Left renal pelvis (tissue), 4 donors: ENCODE data around the gene F12. TPM values are rescaled to one million over a fixed set of nuclear protein-coding genes. Genes with fewer than 3 reads are reported as not detected.

Experiments used
- DNase-seq, 4 donors: peaks; one replicate each; pipeline ENCODE4 v3.0.0-alpha.2; 2013; ENCODE audit warnings: low read depth in 4 of 4, low spot score in 3 of 4
- polyA plus RNA-seq, 4 donors: library from polyadenylated mRNA; unstranded; fragments of 120-200 nt; gene quantifications; one replicate each; pipeline ENCODE4 v1.2.1, GENCODE V29; 2013; ENCODE audit not compliant: insufficient read length in 4 of 4

F12 gene
- polyA plus RNA-seq, 4 donors = 0.91 to 13.4 (median 5.8) TPM

DNA sequence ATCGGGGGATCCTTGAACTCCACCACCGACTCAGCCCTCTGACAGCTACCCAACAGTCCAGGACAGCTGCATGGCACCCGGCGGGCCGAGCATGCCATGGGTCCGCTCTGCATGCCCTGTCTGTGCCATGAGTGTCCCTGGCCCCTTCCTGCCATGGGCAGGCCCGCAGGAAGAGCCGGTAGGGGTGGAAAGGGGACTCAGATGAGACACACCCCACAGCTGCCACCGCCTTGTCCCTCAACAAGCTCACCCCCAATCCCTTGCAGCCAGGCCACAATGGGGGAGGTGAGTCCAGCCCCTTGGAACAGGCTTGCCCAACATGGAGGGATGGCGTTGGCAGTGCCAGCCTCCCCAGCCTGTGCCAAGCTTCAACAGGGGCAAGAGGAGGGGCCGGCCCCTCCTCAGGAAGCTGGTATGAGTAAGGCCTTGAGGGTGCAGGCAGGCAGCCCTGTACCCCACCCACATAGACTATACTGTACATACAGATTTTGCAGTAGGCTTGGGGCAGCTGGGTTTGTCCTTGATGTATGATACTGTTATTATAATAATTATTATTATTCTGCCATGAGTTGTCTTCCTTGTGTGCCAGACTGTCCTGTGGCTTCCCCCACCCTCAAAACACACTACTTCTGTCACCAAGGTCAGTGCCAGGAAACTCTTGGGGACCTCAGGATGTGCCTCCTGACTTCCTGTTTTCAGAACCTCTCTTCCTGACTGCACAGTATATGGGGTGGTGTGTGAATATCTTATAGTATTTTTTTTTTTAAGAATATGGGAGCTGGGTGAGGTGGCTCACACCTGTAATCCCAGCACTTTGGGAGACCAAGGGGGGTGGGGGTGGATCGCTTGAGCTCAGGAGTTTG, 37.1 kb downstream of the F12 start:
- no peak for DNase-seq

DNA sequence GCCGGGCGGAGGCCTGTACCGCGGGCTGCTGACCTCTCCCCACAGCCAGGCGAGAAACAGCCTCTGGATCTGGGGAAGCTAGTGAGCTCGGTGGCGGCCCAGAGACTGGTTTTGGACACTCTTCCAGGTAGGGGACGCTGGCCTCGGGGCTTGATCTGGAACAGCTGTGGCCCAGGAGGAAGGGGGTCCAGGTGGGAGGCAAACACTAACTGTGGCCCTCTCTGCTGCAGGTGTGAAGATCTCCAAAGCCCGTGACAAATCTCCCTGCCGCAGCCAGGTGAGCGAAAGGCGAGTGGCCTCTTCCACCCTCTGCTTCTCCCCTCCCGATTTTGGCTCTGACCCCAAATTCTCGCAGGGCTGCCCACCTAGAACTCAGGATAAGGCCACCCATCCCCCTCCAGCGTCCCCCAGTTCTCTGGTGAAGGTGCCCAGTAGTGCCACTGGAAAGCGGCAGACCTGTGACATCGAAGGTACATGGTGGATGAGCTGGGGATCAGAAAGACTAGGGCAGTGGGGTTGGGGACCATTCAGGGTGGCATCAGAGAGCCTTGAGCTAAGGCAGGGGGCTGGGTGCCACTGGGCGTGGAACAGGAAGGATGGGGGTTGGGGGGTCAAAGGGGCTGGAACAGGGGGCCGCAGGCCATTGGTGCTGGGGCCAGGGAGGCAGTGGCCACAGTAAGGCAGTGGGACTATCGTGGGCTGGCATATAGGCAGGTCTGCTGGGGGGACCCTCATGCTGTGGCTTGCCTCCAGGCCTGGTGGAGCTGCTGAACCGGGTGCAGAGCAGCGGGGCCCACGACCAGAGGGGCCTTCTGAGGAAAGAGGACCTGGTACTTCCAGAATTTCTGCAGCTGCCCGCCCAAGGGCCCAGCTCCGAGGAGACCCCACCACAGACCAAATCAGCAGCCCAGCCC, 38.0 kb downstream of the F12 start:
- no peak for DNase-seq

DNA sequence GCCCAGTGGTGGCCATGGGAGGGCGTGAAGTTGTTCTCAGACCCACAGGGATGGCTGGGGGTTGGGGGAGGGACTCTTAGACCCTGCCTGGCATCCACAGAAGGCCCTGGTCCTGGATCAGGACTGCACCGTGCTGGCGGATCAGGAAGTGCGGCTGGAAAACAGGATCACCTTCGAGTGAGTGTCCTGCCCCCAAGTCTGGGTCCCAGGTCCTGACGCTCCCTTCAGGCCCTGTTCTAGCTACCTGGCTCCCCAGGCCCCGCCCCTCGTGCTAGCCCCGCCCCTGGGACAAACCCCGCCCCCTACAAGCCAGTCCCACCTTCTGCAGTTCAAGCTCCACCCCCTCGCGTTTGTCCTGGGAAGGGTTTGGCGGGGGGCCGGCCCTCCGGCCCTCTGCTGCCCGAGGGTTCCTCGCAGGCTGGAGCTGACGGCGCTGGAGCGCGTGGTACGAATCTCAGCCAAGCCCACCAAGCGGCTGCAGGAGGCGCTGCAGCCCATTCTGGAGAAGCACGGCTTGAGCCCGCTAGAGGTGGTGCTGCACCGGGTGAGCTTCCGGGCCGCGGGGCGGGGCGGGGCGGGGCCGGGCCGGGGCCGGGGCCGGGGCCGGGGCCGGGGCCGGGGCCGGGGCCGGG, 38.8 kb downstream of the F12 start:
- peak in 2 of 4 donors; percentile 53 to 72 for DNase-seq

DNA sequence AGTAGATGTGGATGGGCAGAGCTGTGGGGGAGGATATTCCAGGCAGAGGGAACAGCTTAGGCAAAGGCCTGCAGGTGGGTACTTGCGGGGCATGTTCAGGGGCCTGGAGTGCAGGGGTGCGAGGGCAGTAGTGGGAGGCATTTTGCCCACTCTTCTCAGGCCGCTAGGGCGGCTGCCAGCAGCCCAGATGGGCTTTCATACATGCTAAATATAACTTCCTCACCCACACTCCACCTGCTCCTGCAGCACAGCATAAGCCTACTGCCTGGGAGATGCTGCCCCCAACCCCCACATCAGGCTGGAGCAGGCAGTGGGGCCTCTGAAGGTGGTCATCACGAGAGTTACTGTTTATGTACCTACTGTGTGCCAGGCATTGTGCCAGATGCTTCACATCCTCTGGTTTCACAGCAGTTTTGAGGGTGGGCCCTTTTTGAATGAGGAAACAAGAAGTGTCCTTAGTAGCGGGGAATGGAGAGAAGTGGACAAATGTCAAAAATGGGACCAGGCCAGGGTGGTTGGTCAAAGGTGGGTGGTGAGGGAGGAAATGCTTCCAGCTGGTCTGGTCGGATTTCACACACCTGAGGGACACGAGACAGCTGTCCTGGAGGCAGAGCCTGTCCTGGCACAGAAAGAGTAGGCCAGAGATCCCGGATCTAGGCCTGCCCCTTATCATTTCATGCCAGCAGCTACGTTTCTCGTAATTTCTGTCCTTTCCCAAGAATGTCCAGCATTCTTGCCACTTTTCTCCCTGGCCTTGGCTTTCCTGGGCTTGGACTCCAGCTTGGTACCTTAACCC, 39.5 kb downstream of the F12 start:
- no peak for DNase-seq

DNA sequence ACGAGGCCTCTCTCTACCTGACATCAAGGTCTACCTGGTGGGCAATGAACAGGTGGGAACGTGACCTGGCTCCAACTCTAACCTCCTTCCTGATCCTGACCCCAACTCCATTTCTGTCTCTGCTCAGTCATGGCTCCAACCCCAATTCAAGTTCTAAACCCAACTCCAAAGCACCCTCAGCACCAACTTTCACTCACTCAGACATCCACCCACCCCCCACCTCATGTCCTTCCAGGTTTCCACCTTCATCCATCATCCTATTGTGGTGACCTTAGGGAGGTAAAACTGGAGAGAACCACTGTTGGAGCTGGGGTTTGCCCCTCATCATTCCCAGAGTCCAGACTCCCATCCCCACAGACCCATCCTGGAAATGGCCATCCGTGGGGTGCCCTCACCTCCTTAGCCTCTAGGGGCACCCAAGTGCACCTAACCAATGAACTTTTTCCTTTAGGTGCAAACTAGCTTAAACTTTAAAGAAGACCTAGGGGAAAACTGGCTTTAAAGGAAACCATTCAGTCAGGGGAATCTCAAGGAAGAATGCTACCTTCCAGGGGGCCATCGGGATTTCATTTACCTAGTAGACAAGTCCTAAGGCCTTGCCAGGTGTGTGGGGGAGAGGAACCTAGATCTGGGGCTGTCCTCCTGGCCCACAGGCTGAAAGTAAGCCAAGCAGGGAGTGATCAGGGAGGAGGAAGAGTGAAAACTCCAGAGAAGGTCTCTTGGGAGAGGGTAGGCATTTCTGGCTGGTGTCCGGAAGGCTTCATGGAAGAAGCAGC, 40.3 kb downstream of the F12 start:
- DNase-seq = no peak

DNA sequence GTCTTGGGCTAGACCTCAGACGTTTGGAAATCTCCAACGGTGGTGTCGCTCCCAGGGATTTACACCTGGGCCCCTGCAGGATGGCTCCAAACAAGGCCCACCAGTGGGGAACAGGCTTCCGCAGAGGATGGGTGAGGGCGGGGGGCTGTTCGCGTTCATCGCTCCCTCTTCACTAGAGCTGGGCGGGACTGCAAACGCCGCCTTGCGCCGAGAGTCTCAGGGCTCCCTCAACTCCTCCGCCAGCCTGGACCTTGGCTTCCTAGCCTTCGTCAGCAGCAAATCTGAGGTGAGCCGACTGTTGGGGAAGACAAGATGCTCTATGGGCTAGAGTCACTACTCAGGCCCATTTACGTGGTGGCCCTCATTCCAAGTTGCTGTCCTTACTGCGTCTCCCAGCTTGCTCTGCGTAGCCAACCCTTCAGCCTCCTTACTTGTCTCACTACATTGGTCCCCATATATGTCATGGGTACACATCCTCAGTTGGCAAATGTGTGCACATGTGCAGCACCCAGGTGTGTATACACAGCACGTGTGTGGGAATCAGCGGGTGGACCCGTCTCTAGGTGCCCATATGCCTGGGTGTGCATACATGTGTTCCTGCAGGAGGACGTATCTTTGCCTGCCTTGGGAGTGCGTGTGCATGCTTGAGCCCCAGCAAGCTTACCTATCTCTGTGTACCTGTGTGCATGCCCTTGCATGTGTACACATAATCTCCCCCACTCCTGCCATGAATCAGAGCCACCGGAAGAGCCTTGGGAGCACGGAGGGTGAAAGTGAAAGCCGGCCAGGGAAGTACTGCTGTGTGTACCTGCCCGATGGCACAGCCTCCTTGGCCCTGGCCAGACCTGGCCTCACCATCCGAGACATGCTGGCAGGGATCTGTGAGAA, 41.1 kb downstream of the F12 start:
- no peak for DNase-seq

DNA sequence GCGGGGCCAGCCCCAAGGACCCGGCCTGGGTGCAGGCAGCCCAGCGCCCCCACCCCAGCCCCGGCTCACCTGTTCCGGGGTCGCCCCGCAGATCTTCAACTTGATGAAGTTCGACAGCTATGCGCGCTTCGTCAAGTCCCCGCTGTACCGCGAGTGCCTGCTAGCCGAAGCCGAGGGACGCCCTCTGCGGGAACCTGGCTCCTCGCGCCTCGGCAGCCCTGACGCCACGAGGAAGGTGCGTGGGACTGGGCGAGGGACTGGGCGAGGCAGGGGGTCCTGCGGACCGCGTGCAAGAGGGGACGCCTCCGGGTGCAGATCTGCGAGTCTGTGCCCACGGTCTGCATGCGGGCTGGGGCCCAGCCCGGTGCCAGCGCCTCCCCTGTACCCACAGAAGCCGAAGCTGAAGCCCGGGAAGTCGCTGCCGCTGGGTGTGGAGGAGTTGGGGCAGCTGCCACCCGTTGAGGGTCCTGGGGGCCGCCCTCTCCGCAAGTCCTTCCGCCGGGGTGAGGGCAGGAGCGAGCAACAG, 42.0 kb downstream of the F12 start:
- DNase-seq = no peak

DNA sequence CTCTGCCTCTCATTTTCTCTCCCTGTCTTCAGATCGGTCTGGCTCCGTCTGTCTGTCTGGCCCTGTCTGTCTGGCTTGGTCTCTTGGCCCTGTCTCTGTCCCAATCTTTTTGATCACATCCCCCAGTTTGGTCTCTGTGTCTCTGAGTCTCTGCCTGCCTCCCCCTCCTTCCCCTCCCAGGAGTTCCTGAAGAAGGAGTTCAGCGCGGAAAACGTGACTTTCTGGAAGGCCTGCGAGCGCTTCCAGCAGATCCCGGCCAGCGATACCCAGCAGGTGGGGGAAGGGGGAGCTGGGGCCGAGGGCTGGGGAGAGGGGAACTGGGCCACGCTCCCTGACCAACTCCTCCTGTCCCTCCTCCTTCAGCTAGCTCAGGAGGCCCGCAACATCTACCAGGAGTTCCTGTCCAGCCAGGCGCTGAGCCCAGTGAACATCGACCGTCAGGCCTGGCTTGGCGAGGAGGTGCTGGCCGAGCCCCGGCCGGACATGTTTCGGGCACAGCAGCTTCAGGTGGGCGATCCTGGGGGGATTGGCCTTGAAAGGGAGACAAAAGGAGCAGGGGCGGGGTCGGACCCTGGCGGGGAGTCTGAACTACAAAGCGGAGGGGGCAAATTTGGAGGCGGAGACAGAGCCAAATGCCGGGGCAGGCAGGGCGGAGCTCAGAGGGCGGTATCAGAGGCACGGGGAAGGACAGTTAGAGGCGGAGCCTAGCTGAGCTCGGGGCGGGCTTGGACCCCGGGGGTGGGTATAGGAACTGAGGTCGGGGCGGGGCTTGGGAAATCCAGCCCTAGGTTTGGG, 42.6 kb downstream of the F12 start:
- DNase-seq = peak; percentile 77 to 84 (median 80)

DNA sequence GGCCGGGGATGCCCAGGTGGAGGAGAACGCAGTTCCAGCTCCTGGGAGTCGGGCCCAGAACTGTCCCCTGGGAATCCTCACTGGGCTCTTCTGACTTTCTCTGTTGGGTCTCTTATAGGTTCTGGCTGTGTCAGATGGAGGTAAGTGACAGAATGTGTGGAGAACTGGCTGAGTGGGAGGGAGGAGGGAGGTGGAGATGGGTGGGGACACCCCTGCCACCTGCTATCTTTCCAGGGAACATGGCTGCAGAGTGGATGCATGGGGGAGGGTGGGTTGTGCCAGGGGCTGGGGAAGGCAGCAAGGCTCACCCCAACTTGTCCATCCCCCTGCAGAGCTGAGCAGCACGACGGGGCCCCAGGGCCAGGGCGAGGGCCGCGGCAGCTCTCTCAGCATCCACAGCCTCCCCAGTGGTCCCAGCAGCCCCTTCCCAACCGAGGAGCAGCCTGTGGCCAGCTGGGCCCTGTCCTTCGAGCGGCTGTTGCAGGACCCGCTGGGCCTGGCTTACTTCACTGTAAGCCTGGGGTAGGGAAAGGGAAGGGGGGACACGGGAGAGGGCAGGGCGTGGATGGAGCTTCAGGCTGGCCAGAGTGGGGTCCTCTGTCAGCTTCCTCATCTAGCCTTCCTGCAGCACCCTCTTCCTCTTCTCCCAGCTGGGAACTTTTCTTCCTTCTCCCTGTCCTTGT, 43.4 kb downstream of the F12 start:
- no peak for DNase-seq

DNA sequence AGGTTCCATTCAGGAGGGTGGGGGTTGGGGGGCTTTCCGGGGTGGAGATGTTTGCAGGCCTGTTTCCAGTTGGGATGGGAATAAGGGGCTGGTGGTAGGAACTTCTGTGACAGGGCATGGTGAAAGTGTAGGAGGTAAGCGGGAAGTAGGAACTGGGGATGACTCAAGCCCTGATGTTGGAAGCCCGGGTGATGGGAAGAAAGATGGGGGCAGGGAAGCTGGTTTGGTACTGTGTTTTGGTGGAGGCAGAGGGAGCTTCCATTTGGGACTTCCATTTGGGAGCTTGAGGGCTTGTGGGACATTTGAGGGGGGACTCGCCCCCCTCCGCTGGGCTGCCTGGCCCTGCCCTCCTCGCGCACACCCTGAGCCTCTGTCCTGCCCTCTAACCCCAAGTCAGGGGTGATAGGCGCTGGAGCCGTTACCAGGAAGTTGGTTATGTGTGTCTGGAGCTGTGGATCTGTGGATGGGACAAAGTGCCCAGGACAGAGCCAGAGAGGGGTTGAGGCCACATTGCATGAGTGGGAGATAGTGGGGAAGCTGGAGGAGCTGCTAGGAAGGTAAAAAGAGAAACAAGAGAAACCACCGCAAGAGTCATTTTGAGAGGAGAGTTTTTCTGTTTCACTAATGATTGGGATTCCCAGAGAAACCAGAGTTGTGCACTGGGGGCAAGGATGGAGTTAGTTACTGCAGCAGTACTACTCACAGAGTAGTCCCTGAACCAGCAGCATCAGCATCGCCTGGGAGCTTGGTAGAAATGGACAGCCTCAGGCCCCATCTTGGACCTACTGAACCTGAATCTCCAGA, 45.0 kb downstream of the F12 start:
- DNase-seq = no peak

DNA sequence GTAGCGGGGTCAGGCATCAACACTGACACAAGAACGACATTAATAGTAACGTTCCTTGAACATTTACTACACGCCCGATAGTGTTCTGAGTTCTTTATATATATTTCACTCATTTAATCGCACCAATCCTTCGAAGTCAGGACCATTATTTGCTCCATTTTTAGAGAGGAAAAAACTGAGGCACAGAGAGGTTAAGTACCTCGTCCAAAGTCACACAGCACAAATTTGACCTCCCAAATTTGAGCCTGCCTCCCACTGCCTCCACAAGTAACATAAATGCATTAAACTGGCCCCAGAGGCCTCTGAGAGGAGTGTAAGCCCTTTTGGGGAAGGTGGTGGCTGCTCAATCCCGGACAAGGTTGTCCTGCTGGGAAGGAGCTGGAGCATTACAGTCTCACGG, 45.8 kb downstream of the F12 start:
- no peak for DNase-seq

DNA sequence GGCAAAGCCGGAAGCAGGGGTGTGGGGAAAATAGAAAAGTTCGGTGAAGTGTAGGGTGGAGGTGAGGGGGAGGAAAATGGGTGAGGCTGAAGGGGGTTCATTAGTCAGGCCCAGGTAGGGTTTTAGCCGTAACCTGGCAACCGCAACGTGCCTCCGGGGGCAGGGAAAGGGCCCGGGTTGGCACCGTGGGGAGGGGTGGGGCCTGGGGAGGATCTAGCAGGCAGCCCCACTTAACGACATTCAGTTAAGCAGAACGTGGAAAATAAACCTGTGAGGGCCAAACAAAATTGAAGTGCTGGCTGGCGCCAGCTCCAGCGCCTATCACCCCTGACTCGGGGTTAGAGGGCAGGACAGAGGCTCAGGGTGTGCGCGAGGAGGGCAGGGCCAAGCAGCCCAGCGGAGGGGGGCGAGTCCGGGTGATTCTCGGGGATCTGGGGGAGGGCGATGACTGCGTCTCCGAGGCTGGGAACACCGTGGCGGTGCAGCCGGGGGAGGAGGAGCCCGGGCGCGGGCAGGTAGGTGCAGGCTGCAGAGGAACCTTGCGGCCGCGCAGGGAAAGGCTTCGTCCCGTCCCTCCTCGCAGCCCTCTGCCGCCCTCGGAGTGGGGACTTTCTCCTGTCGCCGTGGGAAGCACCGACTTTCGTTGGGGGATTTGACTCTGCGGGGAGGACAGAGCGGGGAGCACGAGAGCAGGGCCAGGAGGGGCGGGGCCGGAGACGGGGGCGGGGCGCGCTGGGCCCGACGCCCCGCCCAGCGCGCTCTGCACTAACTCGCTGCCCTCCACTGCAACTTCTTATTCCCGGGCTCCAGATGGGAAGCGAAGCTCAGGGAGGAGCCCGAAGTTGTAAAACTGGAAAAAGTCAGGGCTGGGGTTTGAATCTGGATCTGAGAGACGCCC, 46.5 kb downstream of the F12 start:
- peak in 2 of 4 donors; percentile 44 to 46 for DNase-seq

DNA sequence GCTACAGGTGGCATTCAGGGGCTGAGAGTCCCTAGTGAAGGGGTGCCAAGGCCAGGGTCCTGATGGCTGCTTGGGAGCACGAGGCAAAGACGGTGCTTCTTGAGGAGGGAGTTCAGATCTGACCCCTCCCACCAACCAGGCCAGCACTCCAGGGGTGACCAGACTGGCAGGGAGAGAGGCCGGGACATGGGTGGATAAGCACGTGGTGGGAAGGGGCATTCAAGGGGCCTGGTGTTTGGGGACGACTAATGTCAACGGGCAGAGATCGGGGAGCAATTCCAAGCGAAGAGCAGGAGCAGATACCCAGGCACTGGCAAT, 47.1 kb downstream of the F12 start:
- DNase-seq = no peak

DNA sequence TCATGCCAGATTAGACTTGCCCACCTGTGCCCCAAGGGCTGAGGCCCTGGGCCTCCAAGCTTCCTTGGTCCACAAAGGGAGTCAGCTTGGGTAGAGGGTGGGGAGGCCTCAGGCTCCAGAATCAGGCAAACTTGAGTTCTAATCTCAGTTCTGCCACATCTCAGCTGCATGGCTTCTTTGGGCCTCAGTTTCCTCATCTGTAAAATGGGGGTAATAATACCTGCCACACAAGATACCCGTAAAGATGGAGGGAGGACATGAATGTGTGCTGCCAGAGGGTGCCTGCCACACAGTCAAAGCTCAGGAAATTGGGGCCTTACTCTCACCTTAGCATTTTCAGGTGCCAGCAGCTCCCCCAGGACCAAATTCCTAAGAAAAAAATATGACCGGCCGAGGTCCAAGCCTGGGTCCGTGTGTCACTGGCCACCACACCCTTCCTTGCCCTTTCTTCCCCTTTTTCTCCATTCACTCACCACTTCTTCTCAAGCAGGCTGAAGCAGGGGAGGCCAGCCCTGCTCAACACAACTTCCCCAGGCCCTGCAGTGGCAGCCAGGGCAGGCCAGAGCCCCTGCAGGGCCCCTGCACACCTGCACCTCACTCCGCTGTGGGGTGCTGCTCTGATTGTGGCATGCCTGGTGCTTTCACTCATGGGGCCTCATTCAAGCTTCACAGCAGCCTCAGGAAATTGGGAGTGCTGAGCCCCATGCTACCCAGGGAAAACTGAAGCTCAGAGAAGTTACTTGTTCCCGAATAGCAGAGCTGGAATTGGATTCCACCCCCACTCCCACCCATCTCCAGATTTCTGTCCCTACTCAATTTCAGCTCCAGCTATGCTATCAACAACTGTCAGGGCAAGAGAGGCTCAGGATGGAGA, 47.7 kb downstream of the F12 start:
- DNase-seq = no peak
